Activated CD4-positive, alpha-beta T cell treated with anti-CD3 and anti-CD28 coated beads, Interleukin-2, Interleukin-6, amounts not matched to agents 100 ng/mL and 50 ng/mL, durations not matched to agents 16 hours and 8 hours (primary cell): ENCODE results near the gene TAS1R3.

Source experiments
- DNase-seq: peaks from one replicate; pipeline ENCODE4 v3.0.0-alpha.2; 2020

Gene TAS1R3

DNA sequence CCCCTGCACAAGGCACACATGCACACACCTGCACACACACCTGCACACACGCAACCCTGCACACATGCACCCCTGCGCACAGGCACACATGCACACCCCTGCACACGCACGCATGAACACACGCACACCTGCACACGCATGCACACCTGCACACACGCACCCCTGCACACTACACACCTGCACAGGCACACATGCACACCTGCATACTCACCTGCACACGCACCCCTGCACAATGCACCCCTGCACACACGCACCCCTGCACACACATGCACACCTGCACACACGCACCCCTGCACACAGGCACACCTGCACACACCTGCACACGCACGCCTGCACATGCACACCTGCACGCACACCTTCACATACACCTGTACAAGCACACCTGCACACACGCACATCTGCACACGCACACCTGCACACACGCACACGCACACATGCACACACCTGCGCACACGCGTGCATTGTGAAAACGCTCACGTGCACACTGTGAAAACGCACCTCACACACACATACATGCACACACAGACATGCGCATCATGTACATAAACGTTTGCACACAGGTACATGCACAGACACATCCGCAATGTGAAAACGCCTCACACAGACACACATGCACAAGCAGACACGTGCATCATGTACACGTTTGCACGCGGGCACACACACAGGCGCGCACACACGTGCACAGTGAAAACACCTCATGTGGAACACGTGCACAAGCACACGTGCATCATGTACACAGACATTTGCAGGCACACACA is 9.9 kb downstream of the TAS1R3 start:
- no peak for DNase-seq

DNA sequence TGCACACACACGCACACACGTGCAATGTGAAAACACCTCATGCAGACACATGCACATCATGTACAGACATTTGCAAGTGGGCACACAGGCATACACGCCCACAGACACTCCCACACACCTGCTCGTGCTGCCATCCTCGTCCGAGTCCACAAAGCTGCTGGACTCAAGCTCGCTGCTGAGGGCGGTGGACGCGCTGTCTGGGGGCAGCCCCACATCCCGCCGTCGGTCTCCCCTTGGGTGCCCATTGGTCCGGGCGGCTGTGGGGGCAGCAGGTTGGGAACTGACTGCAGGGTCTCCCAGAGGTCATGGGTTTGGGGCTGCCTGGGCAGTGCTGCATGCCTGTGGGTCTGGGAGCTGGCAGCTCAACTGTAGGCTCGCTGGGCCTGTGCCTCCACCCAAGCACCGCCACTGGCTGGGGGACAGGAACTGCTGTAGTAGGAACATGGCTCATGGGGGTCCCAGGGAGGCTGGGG is 10.5 kb downstream of the TAS1R3 start:
- no peak for DNase-seq

DNA sequence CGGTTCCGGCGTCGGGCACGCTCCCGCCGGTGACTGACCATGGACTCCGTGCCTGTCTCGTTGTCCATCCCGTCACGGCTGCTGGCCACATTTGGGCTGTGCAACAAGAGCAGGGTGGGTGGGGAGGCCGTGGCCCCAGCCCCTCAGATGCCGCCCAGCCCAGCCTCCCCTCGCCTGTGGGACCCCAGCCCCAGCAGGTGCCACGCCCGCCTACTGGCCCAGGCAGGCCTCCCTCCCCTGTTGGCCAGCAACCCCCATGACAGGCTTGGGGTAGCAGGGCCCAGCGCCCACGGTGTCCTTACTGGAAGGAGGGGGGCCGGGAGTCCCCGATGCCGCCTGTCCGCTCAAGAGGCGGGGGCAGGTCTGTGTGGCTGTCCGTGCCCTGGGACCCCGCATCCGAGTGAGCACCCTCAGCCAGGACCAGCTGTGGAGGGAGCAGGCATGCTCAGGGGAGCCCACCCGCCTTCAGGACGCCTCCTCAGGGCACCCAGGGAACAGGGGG is 11.0 kb downstream of the TAS1R3 start:
- DNase-seq = no peak

DNA sequence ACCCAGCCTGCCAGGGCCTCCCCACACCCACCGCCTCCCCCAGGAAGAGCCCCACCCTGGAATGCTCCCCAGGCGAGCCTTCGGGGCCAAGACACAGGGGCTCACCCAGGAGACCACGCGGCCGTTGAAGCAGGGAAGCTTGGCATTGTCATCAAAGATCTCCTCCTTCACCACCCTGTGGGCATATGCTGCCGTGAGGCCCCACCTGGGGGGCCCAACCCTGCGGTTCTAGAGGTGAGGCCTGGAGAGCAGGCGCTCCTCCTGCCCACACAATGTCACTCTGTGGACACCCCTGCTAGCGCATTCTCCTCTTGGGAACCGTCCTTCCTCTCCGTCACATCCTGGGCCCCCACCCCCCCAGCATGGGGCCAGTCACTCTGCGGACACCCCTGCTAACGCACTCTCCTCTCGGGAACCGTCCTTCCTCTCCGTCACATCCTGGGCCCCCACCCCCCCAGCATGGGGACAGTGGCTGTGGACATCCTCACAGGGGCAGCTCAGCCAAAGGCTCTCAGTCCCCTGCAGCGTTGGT is 11.6 kb downstream of the TAS1R3 start:
- DNase-seq = no peak

DNA sequence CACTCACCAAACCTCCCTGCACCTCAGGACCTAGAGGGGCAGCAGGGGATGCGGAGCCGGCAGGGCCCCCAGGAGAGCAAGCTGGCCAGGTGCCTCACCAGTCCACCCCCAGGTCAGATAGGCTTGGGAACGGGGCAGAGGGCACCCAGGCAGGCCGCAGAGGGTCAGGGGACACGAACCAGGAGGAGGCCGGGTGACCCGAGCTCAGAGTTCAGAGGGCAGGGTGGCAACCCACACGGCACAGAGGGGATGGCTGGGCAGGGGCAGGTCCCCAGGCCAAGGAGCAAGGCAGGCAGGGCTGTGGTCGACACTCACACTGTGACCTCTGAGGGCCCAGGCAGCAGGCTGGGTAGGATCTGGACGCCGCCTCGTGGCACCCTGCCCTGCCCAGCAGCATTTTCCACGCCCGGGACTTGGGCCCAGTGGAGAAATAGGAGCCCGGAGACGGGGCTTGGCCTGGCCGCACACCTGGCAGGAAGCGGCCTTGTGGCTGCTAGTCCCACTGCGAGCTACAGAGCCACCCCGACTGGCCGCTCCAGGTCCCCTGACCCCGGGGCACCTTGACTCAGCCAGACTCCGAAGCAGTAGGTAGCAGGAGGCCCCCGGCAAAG is 12.8 kb downstream of the TAS1R3 start:
- no peak for DNase-seq

DNA sequence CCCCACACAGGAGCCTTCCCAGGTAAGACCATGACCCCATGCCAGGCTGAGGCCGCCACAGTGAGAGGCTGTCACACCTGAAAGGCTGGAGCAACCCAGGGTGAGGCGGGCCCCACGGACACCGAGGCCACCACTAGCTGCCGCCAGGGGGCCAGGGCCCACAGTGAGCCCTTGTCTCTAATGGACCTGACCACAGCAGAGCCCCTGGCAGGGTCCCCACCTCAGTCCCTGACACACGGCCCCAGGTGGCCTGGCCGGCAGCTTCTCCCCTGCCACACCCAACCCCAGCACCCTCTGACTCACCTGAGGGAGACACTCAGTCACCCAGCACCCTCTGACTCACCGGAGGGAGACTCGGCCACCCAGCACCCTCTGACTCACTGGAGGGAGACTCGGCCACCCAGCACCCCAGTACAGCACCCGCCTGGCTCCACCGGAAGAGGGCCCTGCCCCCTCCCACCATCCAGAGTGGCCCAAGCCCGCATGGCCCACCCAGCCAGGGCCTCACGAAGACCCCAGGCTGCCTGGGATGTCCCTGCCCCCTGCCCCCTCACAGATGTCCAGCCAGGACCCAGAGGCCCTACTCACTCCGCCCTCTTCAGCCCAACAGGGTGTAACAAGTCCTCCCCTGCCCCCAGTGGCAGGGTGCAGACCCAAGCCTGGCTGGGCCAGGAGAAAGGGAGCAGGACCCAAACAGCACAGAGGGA is 13.7 kb downstream of the TAS1R3 start:
- peak; percentile 69 for DNase-seq

DNA sequence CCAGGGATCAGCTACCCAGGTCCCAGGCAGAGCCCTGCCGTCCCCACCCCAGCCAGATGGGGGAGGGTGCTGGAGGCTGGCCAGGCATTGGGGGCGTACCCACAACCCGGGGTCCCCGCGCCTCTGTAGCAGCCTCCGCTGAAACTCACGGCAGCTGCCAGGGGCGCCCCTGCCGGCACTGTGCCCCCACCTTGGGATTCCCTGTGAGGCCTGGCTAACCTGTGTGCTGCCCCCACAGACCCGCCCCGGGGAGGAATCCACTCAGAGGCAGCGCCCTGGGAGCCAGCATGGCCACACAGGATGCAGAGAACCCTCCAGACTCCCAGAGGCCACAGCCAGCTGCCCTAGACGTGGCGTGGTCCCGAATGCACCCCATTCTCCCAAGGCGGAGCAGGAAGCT is 14.3 kb downstream of the TAS1R3 start:
- DNase-seq = no peak

DNA sequence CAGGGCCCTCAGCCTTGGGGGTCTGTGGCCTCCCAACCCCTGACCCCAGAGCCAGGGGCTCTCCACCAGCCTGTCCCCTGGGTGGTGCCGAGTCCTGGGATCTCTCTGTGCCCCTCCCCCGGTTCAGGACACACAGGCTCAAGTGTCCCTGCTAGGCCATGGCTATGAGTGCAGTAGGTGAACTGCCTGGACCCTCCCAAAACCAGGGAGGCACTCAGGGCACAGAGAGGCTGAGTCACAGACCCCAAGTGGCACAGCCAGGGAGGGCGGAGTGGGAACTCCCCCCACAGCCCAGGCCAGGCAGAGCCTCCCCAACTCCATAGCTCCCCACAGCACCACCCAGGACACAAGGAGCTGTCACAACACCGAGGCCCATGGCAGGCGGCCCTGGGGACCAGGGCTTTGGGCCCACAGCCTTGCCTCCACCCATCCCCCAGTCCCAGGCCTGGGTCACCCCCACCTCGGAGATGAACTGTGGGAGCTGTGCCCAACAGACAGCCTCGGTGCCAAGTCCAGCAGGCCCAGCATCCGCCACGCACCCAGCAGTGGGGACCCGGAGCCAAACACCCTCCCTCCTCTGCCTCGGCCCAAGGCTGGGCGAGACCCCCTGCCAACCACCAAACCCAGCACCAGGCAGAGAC is 14.9 kb downstream of the TAS1R3 start:
- no peak for DNase-seq

DNA sequence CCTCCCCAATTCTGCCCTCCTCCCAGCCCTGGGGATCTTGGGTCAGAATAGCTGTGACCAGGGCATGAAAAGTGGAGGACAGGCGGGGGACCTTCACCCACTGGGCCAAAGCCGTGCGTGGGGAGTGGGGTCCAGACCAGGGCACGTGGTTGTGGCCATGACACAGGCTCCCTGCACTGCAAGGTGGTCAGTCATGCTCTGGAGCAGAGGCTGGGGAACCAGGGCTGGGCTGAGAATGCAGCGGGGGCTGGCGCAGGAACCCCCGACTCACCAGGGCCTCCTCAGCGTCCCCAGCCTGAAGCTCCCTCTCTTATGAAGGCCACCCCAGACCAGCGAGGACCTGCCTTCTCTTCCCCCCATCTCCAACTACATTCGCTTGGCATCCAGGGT is 15.4 kb downstream of the TAS1R3 start:
- DNase-seq = no peak

DNA sequence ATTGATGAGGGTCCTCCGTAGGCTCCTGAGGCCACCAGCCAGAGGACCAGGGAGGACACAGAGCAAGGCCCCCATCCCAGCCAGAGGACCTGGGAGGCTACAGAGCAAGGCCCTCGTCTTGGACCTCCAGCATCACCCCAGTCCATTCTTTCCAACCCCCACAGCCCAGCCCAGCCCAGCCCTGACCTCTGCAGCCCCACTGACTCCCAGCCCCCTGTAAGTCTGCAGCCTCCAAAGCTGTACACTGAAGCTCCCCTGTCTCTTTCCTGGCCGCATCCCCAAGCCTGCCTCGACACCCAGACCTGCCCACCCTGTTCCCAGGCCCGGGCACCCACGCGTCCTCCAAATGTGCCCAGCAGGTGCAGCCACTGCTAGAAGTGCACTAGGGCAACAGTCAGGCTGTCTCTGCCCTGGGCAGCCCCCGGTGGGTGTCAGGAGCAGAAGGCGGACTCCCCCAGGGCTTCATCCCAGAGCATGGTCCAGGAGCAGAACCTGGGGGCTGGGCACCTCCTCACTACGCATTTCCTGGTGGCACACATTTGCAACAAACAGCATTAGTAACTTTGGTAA is 16.0 kb downstream of the TAS1R3 start:
- no peak for DNase-seq

DNA sequence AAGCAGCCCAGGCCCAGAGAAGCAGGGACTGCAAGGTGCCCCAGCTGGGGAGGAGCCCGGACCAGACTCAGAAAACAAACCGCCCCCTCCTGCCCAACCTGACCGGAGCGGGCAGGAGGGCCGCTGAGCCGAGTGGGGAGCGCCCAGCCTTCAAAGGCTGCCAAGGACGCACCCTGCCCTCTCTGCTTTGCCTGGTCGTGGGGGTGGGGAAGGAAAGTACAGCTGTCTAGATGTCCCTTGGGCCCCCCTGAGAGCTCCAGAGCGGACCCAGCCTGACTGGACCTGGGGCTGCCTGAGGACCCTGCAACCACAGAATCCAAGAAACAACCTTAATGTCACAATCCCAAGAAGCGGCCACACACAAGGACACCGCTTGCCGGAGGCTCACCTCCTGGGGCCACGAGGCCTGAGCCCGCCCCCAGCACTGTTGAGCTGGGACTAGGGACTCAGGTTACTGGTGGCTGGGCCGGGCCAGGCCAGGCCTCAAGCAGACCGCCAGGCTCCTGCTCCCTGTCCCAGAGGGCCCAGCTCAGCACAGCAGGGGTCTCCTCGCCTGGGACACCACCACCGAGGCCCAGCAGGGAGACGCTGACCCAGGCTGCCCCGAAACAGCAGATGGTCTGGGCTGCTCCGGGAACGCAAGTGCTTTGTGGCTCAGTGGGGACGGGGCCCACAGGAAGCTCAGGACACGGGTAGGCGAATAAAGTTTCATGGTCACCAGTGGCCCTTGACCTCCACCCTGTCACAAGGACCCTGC is 16.8 kb downstream of the TAS1R3 start:
- no peak for DNase-seq

DNA sequence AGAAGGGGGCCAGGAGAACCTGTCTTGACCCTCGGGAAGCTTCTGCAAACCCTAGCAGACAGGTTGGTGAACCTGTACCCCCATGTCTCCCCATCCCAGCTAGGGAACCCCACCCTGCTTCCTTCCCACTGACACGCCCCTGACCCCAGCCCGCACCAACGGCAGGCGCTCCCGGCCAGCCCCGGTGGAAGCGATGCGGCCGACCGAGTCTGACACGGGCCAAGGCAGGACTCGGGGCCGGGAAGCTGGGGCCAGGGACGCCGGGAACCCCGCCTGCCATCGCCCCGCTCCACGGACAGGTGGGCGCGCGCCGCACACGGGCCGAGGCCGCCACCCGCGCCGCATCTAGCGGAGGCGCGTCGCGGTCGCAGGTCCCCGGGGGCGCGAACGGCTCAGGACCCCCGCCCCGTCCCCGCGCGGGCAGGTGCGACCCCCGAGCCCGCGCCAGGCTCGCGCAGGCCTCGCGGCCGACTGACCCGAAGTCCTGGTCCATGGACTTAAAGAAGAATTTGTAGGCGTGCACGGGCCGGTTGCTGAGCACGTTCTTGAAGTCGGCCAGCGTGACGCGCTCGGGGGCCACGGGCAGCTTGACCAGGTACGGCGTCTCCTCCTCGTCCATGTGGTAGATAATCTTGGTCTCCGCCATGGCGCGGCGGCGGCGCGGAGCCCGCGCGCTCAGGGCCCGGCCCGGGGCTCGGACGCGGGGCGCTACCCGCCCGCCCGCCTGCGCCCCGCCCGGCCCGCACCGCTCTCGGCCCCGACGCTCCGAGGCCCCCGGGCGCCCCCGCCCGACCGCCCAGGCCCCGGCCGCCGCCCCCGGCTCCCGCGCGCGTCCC is 17.6 kb downstream of the TAS1R3 start:
- DNase-seq = no peak

DNA sequence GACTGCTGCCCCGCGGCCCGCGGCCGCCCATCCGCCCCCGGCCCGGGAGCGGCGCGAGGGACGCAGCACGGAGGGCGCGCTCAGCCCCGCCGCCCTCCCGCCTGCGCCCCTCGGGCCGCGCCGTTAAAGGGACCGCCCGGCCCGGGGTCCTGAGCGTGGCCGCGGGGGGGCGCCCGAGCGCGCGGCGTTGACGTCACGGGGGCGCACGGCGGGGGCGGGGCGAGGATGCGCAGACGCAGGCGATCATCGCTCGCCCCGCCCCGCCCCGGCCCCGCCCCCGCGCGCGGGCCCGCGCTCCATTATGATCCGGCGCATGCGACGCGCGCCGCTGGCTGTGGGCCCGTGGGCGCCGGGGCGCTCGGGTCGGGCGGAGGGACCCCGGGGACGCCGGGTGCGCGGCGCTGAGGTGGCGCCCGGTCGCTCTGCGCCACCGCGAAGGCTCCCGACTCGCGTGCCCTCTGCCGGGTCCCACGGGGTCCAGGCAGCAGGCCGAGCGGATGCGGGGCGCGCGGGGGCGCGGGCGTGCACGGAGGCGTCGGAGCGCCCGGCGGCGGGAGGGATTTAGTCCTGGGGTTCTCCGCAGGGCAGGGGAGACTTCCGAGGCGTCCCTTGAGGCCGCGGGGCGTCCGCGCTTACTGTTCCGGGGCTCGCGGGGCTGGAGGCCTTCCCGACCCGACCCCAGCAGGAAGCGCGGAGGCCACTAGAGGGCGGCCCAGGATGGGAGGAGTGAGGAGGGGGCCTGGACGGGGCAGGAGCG is 18.4 kb downstream of the TAS1R3 start, which contains the start of gene DVL1:
Gene DVL1 (minus strand): TSS at position 163 of the 757 bp plus-strand sequence. CDS start 353 bp downstream, outside the sequence.
- peak; percentile 76 for DNase-seq

DNA sequence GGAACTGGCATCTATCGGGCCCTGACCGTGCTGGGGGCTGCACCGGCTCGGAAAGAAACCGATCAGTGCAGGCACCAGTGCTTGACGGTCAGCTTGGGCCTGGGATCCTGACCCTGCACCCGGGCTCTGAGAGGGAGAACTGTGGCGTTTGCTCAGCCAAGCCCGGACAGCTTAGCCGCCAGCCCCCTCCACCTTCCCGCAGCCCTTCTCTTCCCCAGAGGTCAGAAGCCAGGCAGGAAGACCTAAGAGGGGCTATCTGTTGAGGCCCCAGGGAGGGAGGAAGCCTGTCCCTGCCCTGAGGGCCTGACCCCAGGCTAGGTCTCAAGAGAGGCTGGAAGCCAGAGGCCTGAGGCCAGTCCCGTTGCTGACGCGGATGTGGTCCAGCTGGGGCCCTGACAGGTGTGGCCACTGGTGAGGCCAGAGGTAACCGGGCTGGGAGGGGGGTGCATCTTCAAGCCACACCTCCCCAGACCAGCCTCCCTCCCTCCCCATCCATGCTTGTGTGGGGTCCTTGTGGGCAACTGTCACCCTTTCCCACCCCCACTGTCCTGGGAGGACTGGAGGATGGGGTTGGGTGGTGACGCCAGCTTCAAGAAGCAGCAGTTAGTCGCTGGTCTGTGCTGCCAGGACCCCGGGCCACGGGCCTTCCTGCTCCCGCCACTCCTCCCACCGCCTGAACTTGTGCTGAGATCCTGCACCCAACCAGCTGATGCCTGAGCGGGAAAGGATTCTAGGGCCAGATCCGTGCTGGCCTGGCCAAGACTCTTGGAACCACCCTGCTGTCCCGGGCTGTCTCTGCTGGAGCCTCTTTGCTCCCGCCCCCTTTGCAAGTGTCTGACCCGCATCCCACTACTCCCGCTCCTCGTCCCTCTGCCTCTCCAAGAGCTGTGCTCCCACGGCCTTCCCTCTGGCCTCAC is 20.7 kb downstream of the TAS1R3 start:
- no peak for DNase-seq

DNA sequence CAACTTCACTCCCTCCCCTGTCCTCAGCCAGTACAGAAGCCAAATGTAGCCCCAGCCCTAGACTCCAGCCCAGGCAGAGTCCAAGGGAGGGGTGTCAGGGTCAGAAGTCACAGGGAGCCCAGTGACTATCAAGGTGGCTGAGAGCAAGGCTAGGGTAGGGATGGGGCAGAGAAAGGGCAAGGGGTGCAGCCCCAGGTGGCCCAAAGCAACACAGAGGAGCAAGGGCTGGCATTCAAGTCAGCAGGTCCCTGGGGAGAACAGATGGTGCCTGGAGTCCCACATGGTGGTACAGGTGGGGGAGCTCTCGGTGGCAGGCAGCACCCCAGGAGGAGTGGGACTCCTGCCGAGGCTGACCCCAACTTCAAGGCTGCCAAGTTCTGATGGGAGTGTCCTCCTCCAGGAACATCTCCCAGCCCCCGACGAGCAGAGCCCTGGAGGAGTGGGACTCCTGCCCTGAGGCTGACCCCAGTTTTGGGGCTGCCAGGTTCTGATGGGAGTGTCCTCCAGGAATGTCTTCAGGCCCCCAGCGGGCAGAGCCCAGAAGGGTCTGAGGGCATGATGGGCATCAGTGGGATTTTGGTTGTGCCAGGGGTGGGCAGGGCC is 21.8 kb downstream of the TAS1R3 start:
- DNase-seq = no peak

DNA sequence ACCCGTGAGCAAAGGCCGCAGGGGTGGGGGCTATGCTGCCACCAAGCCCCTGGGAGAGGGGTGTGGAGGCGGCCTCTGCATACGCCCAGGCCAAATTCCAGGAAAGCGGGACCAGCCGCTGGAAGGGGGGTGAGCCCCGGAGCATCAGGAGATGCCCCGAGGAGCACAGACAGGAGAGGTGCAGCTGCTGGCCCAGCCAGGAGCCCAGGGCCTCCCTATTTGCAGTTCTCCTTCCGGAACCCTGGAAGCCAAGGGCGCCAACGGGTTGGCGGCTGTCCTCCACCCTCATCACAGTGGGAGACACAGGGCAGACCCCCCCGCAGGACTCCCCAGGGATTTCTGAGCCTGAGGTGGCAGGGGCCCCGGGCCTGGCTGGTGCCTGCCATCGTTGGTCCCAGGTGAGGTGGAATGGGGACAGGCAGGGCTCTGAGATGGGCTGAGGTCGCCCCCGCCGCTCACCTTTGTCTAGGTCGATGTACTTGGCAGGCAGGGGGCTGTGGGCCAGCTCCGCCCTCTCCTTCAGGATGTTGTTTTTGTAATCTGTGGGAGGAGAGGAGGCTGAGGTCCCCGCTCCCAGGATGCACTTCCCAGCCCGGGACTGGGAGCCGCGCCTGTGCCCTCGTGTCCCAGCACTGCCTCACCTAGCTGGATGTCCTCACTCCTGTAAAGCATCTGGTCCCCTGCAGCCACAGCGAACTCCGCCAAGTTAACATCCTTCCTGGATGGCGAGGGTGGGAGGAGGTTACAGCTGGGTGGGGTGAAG is 22.5 kb downstream of the TAS1R3 start:
- DNase-seq = no peak
